Fibroblast of skin of left quadriceps (primary cell): ENCODE data around the gene KIAA0513.
"Not testable (repeated sequence)": the region's sequence is repeated elsewhere in the genome, so short reads cannot be mapped to it uniquely, and the experiment has no call there.

Source experiments
- DNase-seq, 2 experiments: peaks; one replicate each; pipeline ENCODE4 v3.0.0-alpha.2; 2013; ENCODE audit warnings: low read depth in 2 of 2

The KIAA0513 gene

GRCh38 chr16:85113168-85113733, 85.7 kb downstream of the KIAA0513 start:
- DNase-seq: no peak

GRCh38 chr16:85113913-85114312, 86.3 kb downstream of the KIAA0513 start:
- DNase-seq: no peak

DNA sequence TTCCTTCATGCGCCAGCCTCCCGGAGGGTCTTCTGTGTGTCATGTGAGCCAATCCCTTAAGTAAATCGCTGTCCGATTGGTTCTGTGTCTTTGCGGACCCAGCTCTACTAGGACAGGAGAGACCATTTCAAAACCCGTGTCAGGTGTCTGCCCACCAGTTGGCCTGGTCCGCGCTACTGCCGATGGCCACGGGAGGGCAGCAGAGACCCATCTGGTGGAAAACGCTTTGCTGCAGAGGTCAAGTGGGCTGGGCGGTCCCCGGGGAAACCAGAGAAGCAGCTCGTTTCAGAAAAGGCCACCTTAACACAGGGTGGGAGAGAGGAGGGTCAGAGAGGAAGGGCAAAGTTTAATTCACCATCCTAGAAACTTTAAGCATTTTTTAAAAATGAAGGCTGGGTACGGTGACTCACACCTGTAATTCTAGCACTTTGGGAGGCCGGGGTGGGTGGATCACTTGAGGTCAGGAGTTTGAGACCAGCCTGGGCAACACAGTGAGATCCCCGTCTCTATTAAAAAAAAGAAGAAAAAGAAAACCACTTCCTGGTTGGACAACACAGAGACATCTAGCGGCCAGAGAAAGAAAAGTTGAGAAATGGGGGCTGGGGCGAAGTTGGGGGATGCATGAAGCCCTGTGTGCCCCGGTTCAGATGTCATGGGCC, 87.4 kb downstream of the KIAA0513 start:
- DNase-seq: peak in 1 of 2 experiments; percentile 49

GRCh38 chr16:85117418-85117817, 89.8 kb downstream of the KIAA0513 start:
- no peak for DNase-seq

- no peak for DNase-seq
Observed at GRCh38 chr16:85120006-85120340, 92.4 kb downstream of the KIAA0513 start.

GRCh38 chr16:85123441-85123840, 95.8 kb downstream of the KIAA0513 start:
- not testable (repeated sequence) for DNase-seq

GRCh38 chr16:85123891-85124635, 96.5 kb downstream of the KIAA0513 start:
- no peak for DNase-seq

DNA sequence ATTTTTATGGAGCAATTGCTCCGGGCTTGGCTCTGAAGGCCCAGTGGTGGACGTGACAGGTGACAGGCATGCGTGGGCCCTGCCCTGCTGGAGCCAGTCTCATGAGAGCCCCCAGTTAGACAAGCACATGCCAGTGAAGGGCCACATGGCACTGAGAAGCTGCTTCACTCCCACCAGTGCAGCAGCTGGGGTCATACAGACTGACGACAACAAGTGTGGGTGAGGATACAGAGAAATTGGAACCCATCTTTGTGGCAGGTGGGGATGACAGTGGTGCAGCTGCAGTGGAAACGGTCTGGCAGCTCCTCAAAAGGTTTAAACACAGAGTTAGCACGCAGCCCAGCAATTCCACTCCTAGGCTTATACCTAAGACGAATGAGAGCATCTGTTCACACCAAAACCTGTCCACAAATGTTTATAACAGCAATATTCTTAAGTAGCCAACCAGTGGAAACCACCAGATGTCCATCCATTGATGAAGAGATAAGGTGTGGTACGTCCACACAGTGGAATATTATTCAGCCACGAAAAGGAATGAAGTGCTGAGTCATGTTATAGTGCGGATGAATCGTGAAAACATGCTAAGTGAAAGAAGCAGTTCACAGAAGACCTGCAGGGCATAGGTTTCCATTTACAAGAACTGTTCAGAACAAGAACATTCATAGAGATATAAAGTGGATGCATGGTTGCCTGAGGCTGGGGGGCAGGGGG, 97.2 kb downstream of the KIAA0513 start:
- DNase-seq: no peak

DNA sequence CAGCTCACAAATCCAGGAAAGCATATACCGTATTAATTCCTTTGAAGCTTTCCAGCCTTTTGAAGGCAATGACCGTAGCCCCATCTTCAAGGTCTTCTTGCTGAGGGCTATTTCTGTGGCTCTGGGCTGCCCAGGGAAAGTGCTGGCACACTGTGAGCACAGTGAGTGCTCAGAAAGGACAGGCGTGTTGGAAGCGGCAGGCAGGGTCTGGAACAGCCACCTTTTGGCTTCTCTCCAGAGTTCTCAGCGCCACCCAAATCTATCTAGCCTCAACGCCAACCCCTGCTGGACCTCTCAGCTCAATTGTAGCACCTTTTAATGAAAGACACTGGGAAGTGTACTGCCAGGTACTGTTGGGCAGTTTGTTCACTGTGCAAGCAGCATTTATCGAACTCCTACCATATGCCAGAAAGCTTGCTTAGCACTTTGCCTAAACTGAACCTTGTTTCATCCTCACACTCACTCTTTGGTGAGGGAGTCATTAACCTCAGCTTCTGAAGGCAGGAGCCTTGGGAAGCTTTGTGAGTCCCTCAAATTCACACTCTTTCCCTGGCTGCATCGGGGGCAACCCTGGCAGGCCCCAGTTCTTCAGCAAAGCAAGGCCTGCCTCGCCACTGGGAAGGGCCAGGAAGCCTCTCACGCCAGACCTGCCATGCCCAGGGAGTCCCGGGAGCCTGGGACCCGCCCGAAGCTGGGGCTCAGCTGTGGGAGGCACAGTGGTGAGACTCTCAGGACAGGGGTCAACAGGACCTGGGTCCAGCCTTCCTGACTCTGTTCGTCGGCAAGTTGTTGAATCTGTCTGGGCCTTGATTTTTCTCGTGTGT, 98.2 kb downstream of the KIAA0513 start:
- no peak for DNase-seq

DNA sequence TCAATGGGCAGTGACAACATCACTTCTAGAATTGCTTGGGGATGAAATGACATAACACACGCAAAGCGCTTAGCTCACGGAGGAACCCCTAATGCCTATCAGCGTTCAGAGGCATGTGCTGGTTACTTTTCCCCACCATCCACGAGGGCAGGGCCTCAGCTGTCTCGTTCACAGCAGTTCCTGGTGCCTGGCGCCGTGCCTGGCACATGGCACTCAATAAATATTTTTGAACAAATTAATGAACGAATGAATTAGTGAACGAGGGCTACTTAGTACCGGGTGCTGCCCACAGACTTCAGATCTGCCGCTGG, 98.8 kb downstream of the KIAA0513 start:
- no peak for DNase-seq

DNA sequence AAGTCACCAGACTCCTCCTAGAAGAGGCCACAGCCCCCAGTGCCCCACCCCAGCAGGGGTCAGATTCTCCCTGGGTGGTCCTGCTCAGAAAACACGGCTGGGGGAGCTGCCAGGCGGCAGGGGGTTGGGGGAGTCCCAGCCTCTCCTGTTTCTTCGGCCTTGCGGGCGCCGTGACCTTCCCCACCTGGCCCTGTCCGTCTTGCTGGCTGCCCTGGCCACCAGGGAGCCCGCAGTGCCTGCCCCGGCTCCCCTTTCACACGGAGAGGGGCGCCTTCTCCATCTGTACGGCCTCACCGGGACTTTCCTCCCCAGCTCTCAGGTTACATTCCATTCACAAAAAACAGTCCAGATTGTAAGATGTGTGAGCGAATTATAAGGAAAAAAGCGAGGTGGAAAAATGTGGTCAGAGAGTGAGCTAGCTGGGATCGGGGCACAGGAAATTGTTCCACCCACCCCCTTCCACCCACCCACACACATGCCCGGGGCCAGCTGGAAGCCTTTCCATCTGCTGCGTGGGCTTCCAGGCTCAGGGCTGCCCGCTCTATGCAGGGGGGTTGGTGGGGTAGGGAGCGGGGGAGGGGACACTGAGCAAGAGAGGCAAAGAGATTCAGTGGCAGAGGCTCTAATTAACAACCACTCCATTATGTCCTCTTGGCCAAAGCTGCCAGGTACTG, 99.2 kb downstream of the KIAA0513 start:
- peak; percentile 67 to 72 for DNase-seq

GRCh38 chr16:85127379-85127723, 99.8 kb downstream of the KIAA0513 start:
- no peak for DNase-seq

DNA sequence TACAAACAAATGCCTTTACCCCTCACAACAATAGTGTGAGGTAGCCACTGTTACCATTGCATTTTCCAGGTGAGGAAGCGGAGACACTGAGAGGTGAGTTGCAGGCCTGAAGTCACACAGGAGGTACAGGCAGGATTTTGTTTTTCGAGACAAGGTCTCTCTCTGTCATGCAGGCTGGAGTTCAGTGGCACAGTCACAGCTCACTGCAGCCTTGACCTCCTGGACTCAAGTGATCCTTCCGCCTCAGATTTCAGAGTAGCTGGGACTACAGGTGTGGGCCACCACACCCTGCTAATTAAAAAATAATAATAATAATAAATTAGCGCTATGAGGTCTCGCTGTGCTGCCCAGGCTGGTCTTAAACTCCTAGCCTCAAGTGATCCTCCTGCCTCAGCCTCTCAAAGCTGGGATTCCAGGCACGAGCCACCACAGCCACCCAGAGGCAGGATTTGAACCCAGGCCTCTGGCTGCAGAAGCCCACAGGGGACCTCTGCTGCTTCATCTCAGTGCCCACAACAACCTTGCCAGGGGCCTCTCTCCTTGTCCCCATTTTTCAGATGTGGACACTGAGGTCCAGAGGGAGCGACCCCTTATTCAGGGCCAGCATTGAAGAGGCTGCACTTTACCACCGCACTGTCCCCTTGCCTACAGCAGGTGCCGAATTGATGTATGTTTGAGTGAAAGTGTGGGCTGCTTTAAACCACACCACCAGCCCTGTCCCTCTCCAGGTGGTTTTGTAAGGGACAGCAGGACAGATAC, 100.7 kb downstream of the KIAA0513 start:
- no peak for DNase-seq

GRCh38 chr16:85129876-85130704, 102.5 kb downstream of the KIAA0513 start:
- no peak for DNase-seq

DNA sequence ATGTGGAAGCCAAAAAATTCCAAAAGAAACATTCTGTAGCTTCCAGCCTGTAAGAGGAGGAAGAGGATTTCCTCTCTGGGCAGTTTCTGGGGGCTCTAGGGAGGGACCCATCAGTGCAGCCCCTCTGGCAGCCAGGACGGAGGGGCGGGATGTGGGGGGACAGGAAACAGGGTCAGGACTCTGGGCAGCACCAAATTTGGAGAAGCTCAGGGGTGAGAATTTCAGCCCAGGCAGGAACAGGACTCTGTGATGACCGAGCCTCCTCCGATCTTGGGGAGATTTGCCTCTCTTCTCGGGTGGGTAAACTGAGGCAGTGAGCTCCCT, 103.1 kb downstream of the KIAA0513 start:
- DNase-seq: no peak

GRCh38 chr16:85132456-85133289, 105.1 kb downstream of the KIAA0513 start:
- DNase-seq: no peak

DNA sequence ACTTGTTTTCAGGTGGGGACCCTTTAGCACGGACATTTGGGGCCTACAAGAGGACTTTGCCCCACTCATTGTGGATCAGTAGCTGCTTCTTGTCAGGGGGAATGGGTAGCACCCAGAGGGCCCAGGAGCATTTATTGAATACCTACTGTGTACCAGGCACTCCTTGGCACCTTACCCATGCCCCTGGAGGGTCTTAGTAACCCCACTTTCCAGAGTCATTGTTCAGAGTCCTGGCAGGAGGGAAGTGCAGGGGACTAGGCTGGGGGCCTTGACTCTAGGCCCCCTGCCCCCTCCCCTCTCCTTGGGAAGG, 105.7 kb downstream of the KIAA0513 start:
- DNase-seq: no peak

GRCh38 chr16:85134076-85134788, 106.6 kb downstream of the KIAA0513 start:
- no peak for DNase-seq

- no peak for DNase-seq
Observed at GRCh38 chr16:85134789-85135142, 107.2 kb downstream of the KIAA0513 start.
